ENCODE measurements around the gene SH3RF2. TPM values are rescaled to one million over a fixed set of nuclear protein-coding genes. Genes with fewer than 3 reads are reported as not detected.

SH3RF2 gene
- polyA plus RNA-seq, 3 donors: not detected

DNA sequence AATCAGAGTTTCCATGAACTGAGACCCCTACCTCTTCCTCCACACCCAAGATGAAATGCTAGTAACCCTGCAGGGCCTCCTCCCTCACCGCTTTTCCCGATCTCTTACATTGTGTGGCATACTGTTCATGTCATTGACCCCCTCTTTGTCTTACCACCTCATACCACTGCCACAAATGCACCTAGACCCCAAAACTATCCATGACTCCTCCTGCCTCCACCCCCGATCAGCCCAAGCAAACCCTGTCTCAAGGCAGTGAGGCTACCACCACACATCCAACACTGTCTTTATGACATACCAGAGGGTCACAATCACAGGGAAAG is 113.3 kb downstream of the SH3RF2 start:
- H3K27me3 ChIP-seq (ENCODE audit: control insufficient read depth in 2 of 2, insufficient read depth in 2 of 2, low read length in 2 of 2): no peaks in the 10 kb centered on the region
- no peak overlapping the region for H3K27ac ChIP-seq (ENCODE audit: low read depth in 1 of 2, low read length in 2 of 2)
- TF ChIP-seq, protein P1, sequence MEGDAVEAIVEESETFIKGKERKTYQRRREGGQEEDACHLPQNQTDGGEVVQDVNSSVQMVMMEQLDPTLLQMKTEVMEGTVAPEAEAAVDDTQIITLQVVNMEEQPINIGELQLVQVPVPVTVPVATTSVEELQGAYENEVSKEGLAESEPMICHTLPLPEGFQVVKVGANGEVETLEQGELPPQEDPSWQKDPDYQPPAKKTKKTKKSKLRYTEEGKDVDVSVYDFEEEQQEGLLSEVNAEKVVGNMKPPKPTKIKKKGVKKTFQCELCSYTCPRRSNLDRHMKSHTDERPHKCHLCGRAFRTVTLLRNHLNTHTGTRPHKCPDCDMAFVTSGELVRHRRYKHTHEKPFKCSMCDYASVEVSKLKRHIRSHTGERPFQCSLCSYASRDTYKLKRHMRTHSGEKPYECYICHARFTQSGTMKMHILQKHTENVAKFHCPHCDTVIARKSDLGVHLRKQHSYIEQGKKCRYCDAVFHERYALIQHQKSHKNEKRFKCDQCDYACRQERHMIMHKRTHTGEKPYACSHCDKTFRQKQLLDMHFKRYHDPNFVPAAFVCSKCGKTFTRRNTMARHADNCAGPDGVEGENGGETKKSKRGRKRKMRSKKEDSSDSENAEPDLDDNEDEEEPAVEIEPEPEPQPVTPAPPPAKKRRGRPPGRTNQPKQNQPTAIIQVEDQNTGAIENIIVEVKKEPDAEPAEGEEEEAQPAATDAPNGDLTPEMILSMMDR (IDR thresholded peaks at IDR 0.05): no peak
- H3K79me2 ChIP-seq (ENCODE audit: insufficient read depth, low read length): no peaks in the 10 kb centered on the region
- H3K4me3 ChIP-seq (replicated peaks in 1 of 3; ENCODE audit: low read depth in 2 of 3, low read length in 3 of 3): no peak overlapping the region
- no peaks in the 10 kb centered on the region for H3K36me3 Mint-ChIP-seq
- H3K27ac Mint-ChIP-seq: peak overlapping the region in 1 of 7 donors; percentile 21
- intact Hi-C loops (cut with micrococcal nuclease): loop anchor here in 1 of 2 donors (5.0 to 10.0 kb wide), 2 partner anchors 365 to 1847 kb away; no protein-coding TSS in a partner anchor
- H3K36me3 ChIP-seq (replicated peaks in 1 of 2; ENCODE audit: control insufficient read depth in 1 of 2, insufficient read depth in 2 of 2, low read length in 2 of 2): no peaks in the 10 kb centered on the region
- no peak for DNase-seq
- no peak overlapping the region for H3K9ac ChIP-seq (ENCODE audit: insufficient read depth, low read length, poor library complexity, severe bottlenecking)
- H3K9me3 Mint-ChIP-seq: no peaks in the 10 kb centered on the region
- no peak overlapping the region for H3K4me2 ChIP-seq (replicated peaks; ENCODE audit: extremely low read depth, low read length, poor library complexity, severe bottlenecking)
- no peaks in the 10 kb centered on the region for H3K4me1 ChIP-seq (ENCODE audit: control insufficient read depth in 1 of 2, insufficient read depth in 2 of 2, low read length in 2 of 2)
- no peaks in the 10 kb centered on the region for H4K20me1 ChIP-seq (ENCODE audit: insufficient read depth, low read length)
- H3K9me3 ChIP-seq (replicated peaks in 1 of 2; ENCODE audit: control insufficient read depth in 1 of 2, insufficient read depth in 1 of 2, low read length in 2 of 2): no peaks in the 10 kb centered on the region
- H3K27me3 Mint-ChIP-seq (ENCODE audit: low read depth in 3 of 3): peaks cover 0 to 5% (median 2%) of the 10 kb centered on the region in 3 donors
- no peak overlapping the region for H2AFZ ChIP-seq (ENCODE audit: insufficient read depth, low read depth, low read length, poor library complexity, severe bottlenecking)
- no peaks in the 10 kb centered on the region for H3K4me1 Mint-ChIP-seq
- 78% methylated on average over 3 of the region's 3 CpGs for WGBS (ENCODE audit: insufficient coverage)
- no peak overlapping the region for H3K4me3 Mint-ChIP-seq

DNA sequence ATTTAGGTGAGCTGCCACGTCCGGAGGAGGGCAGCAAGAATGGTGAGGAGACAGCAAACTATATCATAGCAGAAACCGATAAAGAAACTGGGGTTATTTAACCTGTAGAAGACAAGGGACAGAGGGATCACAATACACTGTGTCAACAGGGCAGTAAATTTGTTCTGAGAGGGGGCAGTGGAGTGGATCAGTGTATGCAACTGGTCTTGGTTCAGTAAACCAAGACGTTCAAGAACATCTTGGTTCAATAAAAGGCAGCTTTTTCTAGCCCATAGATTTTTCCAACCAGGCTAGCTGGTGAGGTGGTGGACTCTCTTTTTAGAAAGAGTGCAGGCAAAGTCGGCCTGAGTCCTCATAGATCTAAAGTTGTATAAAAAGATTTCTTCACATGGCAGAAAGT is 113.7 kb downstream of the SH3RF2 start:
- Histone ChIP-seq H3K27me3 (ENCODE audit: control insufficient read depth in 2 of 2, insufficient read depth in 2 of 2, low read length in 2 of 2) (no peaks in the 10 kb centered on the region), H2AFZ (ENCODE audit: insufficient read depth, low read depth, low read length, poor library complexity, severe bottlenecking) (no peak overlapping the region), H3K9me3 (replicated peaks in 1 of 2; ENCODE audit: control insufficient read depth in 1 of 2, insufficient read depth in 1 of 2, low read length in 2 of 2) (no peaks in the 10 kb centered on the region), H4K20me1 (ENCODE audit: insufficient read depth, low read length) (no peaks in the 10 kb centered on the region), H3K4me3 (replicated peaks in 1 of 3; ENCODE audit: low read depth in 2 of 3, low read length in 3 of 3) (no peak overlapping the region), H3K36me3 (replicated peaks in 1 of 2; ENCODE audit: control insufficient read depth in 1 of 2, insufficient read depth in 2 of 2, low read length in 2 of 2) (no peaks in the 10 kb centered on the region), H3K9ac (ENCODE audit: insufficient read depth, low read length, poor library complexity, severe bottlenecking) (no peak overlapping the region), H3K27ac (ENCODE audit: low read depth in 1 of 2, low read length in 2 of 2) (no peak overlapping the region), H3K4me2 (replicated peaks; ENCODE audit: extremely low read depth, low read length, poor library complexity, severe bottlenecking) (no peak overlapping the region), H3K4me1 (ENCODE audit: control insufficient read depth in 1 of 2, insufficient read depth in 2 of 2, low read length in 2 of 2) (no peaks in the 10 kb centered on the region), H3K79me2 (ENCODE audit: insufficient read depth, low read length) (no peaks in the 10 kb centered on the region)
- Mint-ChIP-seq H3K4me3 (no peak overlapping the region), H3K36me3 (no peaks in the 10 kb centered on the region), H3K9me3 (no peaks in the 10 kb centered on the region), H3K4me1 (no peaks in the 10 kb centered on the region), H3K27me3 (ENCODE audit: low read depth in 3 of 3) (peaks cover 0 to 5% (median 2%) of the 10 kb centered on the region in 3 donors), H3K27ac (peak overlapping the region in 1 of 7 donors; percentile 27)
- DNase-seq: no peak
- TF ChIP-seq, protein P1 (IDR thresholded peaks at IDR 0.05): no peak
- intact Hi-C loops (cut with micrococcal nuclease): no loop called here
- WGBS (ENCODE audit: insufficient coverage): 90% methylated on average over 4 of the region's 5 CpGs

All from CD14-positive monocyte (primary cell).